ENCODE data around the gene FCGBP.

GRCh38 chr19:39943586-39943985 lies 9.2 kb upstream of the FCGBP start:
- TF ChIP-seq, protein P1, sequence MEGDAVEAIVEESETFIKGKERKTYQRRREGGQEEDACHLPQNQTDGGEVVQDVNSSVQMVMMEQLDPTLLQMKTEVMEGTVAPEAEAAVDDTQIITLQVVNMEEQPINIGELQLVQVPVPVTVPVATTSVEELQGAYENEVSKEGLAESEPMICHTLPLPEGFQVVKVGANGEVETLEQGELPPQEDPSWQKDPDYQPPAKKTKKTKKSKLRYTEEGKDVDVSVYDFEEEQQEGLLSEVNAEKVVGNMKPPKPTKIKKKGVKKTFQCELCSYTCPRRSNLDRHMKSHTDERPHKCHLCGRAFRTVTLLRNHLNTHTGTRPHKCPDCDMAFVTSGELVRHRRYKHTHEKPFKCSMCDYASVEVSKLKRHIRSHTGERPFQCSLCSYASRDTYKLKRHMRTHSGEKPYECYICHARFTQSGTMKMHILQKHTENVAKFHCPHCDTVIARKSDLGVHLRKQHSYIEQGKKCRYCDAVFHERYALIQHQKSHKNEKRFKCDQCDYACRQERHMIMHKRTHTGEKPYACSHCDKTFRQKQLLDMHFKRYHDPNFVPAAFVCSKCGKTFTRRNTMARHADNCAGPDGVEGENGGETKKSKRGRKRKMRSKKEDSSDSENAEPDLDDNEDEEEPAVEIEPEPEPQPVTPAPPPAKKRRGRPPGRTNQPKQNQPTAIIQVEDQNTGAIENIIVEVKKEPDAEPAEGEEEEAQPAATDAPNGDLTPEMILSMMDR (IDR thresholded peaks at IDR 0.05; ENCODE audit: insufficient read depth, low read depth, low read length), result no peak
- TF ChIP-seq EZH2 (IDR thresholded peaks at IDR 0.05; ENCODE audit: insufficient read depth, low read length), result no peak
